Right atrium auricular region (tissue), 2 donors: Measurements from ENCODE around the gene ZNF845. TPM values are rescaled to one million over a fixed set of nuclear protein-coding genes. Genes with fewer than 3 reads are reported as not detected.

ENCODE experiments used
- DNase-seq: peaks from one replicate; pipeline ENCODE4 v3.0.0-alpha.2; 2019; ENCODE audit warnings: low spot score
- H3K27ac ChIP-seq, 2 donors: fragments of 200-600 bp; sonication (generic); 1 replicate in 1 of 2; 2 replicates in 1 of 2; pipeline ENCODE4 v1.5.1; 2016 to 2019
- H3K27me3 ChIP-seq, 2 donors: fragments of 200-600 bp; sonication (generic); one replicate each; pipeline versions ENCODE4 v1.5.1 to v1.6.0; 2017 to 2019
- H3K36me3 ChIP-seq: fragments of 200-600 bp; sonication (generic); one replicate; pipeline ENCODE4 v1.5.1; 2016
- H3K4me1 ChIP-seq, 2 donors: fragments of 200-600 bp; sonication (generic); one replicate each; pipeline versions ENCODE4 v1.5.1 to v1.6.0; 2017 to 2019
- H3K4me3 ChIP-seq, 2 donors: fragments of 200-600 bp; sonication (generic); 1 replicate in 1 of 2; 2 replicates in 1 of 2; pipeline ENCODE4 v1.5.1; 2017 to 2019; ENCODE audit warnings: mild to moderate bottlenecking in 1 of 2, moderate library complexity in 1 of 2
- H3K9me3 ChIP-seq, 2 donors: fragments of 200-600 bp; sonication (generic); one replicate each; pipeline ENCODE4 v1.5.1; 2019
- total RNA-seq, 2 donors: library from RNA; depleted of rRNA; stranded (reverse); fragments of >200 nt; gene quantifications; one replicate each; pipeline ENCODE4 v1.1.0, GENCODE V29; 2016
- TF ChIP-seq, protein P1 (sequence below), 2 donors: fragments of 200-600 bp; sonication (generic); IDR thresholded peaks; one replicate each; pipeline ENCODE4 v1.5.1; 2019; ENCODE audit warnings: antibody characterized with exemption in 2 of 2

ZNF845 gene
- total RNA-seq, 2 donors from 2014 or later, result 2.4 to 3.3 TPM

DNA sequence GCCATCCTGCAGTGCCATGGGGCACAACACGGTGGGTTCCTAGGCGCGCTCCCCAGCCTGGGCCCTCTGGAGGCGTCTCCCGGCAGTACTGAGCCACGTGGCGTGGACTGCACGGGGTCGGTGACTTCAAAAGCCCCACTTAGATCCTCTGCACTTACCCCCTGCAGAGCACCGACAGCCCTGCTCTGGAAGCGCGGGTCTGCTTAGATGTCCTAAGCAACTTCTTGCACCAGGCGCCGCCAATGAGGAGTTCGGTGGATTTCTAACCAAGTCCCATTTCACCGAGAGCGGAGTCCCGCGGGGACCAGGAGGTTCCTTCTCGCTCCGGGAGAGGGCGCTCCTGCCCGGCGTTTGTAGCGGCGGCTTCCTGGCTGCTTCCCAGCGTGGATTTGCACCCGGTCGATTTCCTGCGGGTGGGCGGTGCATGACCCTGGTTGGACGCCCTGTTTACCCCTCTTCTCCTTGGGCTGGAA, 25.2 kb upstream of the ZNF845 start:
- Histone ChIP-seq H3K36me3 (no peaks in the 10 kb centered on the region), H3K27me3 (no peaks in the 10 kb centered on the region), H3K9me3 (no peaks in the 10 kb centered on the region), H3K27ac (no peak overlapping the region), H3K4me3 (no peak overlapping the region), H3K4me1 (no peaks in the 10 kb centered on the region)
- no peak for DNase-seq
- TF ChIP-seq, protein P1, sequence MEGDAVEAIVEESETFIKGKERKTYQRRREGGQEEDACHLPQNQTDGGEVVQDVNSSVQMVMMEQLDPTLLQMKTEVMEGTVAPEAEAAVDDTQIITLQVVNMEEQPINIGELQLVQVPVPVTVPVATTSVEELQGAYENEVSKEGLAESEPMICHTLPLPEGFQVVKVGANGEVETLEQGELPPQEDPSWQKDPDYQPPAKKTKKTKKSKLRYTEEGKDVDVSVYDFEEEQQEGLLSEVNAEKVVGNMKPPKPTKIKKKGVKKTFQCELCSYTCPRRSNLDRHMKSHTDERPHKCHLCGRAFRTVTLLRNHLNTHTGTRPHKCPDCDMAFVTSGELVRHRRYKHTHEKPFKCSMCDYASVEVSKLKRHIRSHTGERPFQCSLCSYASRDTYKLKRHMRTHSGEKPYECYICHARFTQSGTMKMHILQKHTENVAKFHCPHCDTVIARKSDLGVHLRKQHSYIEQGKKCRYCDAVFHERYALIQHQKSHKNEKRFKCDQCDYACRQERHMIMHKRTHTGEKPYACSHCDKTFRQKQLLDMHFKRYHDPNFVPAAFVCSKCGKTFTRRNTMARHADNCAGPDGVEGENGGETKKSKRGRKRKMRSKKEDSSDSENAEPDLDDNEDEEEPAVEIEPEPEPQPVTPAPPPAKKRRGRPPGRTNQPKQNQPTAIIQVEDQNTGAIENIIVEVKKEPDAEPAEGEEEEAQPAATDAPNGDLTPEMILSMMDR (IDR thresholded peaks at IDR 0.05), result peak; percentile 15 to 57

DNA sequence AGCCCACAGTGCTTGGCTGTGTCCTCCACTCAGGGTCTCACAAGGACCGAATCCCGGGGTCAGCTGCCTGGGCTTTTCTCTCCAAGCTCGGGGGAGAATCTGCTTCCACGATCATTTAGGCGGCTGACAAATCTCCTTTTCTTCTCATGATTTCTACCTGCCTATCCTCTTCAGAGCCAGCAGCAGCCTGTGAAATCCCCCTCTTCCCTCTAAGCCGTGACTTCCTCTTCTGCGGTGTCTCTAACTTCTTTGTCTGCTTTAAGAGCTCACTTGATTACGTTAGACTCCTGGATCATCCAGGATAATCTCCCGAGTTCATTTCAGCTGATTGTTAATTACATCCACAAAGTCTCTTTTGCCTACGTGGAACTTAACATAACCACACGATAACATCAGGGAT, 22.5 kb upstream of the ZNF845 start:
- no peak overlapping the region for H3K27ac ChIP-seq
- H3K4me3 ChIP-seq, result no peak overlapping the region
- no peaks in the 10 kb centered on the region for H3K27me3 ChIP-seq
- H3K36me3 ChIP-seq, result no peaks in the 10 kb centered on the region
- DNase-seq, result no peak
- H3K4me1 ChIP-seq, result no peaks in the 10 kb centered on the region
- no peaks in the 10 kb centered on the region for H3K9me3 ChIP-seq
- TF ChIP-seq, protein P1 (IDR thresholded peaks at IDR 0.05), result no peak

DNA sequence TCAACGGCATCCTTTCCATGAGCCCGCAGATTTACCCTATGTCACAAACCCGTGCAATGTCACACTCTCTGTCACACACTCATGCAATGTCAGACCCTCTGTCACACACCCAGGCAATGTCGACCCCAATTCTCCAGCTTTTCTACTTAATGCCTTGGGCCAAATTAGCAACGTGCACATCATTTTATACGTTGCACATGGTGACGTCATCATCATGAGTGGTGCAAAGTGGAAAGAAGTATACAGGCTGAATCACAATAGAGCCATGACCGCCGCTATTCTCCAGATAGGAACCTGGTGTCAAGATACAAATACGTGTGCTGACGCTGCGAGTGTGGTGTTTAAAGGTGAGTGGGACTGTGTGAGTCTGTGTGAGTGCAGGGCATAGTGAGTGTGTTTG, 21.7 kb upstream of the ZNF845 start:
- Histone ChIP-seq H3K4me3 (no peak overlapping the region), H3K27ac (no peak overlapping the region), H3K9me3 (no peaks in the 10 kb centered on the region), H3K36me3 (no peaks in the 10 kb centered on the region), H3K4me1 (no peaks in the 10 kb centered on the region), H3K27me3 (no peaks in the 10 kb centered on the region)
- TF ChIP-seq, protein P1 (IDR thresholded peaks at IDR 0.05), result no peak
- DNase-seq, result no peak

DNA sequence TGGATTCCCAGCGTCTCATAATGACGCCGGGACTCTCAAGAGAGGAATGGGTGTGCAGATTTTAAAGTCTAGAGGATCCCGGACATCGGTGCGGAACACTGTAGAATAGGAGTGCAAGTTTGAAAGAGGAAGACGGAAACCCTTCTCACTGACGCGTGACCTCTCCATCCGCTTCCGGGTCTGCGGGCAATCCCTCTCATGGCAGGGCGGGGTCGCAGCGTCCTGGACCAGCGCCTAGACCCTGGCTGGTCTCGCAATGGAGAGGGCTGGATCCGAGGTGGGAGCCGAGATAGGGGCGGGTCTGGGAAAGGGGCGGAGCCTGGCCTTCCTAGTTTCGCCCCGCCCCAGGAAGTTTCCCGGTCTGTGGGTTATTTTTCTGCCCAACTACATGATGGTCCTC, 4.6 kb upstream of the ZNF845 start:
- Histone ChIP-seq H3K4me3 (peak overlapping the region in 1 of 2 donors; percentile 21), H3K27me3 (no peaks in the 10 kb centered on the region), H3K27ac (no peak overlapping the region), H3K9me3 (peaks cover 0 to 11% of the 10 kb centered on the region in 2 donors), H3K36me3 (no peaks in the 10 kb centered on the region), H3K4me1 (peaks cover 0 to 3% of the 10 kb centered on the region in 2 donors)
- no peak for DNase-seq
- TF ChIP-seq, protein P1 (IDR thresholded peaks at IDR 0.05), result no peak

DNA sequence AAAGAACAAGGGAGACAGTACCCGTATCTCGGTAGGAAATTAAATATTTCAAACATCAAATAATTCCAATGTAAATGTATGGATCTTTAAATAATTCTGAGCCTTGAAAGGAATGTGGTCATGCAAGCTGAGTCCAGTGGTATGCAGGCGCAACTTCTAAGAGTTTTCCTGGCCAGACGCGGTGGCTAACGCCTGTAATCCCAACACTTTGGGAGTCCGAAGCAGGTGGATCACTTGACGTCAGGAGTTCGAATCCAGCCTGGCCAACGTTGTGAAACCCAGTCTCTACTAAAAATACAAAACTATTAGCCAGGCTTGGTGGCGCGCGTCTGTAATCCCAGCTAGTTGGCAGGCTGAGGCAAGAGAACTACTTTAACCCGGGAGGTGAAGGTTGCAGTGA, 1.1 kb upstream of the ZNF845 start:
- peak overlapping the region; percentile 63 to 69 for H3K27ac ChIP-seq

More for the DNA sequence above, 1.1 kb upstream of the ZNF845 start:
- TF ChIP-seq, protein P1 (IDR thresholded peaks at IDR 0.05), result no peak
- H3K9me3 ChIP-seq, result peaks cover 0 to 4% of the 10 kb centered on the region in 2 donors
- no peaks in the 10 kb centered on the region for H3K27me3 ChIP-seq
- H3K4me1 ChIP-seq, result peaks cover 0 to 7% of the 10 kb centered on the region in 2 donors
- DNase-seq, result no peak
- H3K36me3 ChIP-seq, result no peaks in the 10 kb centered on the region
- H3K4me3 ChIP-seq, result peak overlapping the region; percentile 77
